GM19452 (cell line): ENCODE results near the gene ABCC2.
"Not testable (repeated sequence)": the region's sequence is repeated elsewhere in the genome, so short reads cannot be mapped to it uniquely, and the experiment has no call there.

Source experiments
- ATAC-seq: cut with Tn5 transposase; IDR thresholded peaks from one replicate; pipeline ENCODE4 v1.9.1; 2021; ENCODE audit not compliant: unreplicated experiment

The ABCC2 gene

GRCh38 chr10:99894613-99895012 is 112.2 kb downstream of the ABCC2 start:
- ATAC-seq = no peak

GRCh38 chr10:99895066-99895465 is 112.6 kb downstream of the ABCC2 start:
- ATAC-seq = not testable (repeated sequence)

- no peak for ATAC-seq
These were observed 113.4 kb downstream of the ABCC2 start for GRCh38 chr10:99895867-99896266.
